ENCODE measurements around the gene MARK3.
A peak's percentile ranks its signal among the peaks of the same experiment; 100 is the strongest.

Gene MARK3

GRCh38 chr14:103393676-103394626, 8.7 kb downstream of the MARK3 start:
- Histone ChIP-seq H3K9me3 (no peaks in the 10 kb centered on the region), H3K27ac (peak overlapping the region; percentile 66), H3K4me1 (ENCODE audit: control insufficient read depth in 1 of 2, insufficient read depth in 1 of 2, low read depth in 1 of 2, low read length in 1 of 2) (peaks cover 69 to 73% of the 10 kb centered on the region in 2 experiments), H3K4me3 (ENCODE audit: low read depth in 1 of 2, low read length in 1 of 2) (peak overlapping the region in 1 of 2 experiments; percentile 30), H3K36me3 (no peaks in the 10 kb centered on the region), H3K27me3 (no peaks in the 10 kb centered on the region)
- peak; percentile 86 for TF ChIP-seq CTCF (IDR thresholded peaks at IDR 0.05)

GRCh38 chr14:103395244-103395643, 10.0 kb downstream of the MARK3 start:
- no peak for TF ChIP-seq CTCF (IDR thresholded peaks at IDR 0.05)
- Histone ChIP-seq H3K36me3 (no peaks in the 10 kb centered on the region), H3K27me3 (no peaks in the 10 kb centered on the region), H3K9me3 (no peaks in the 10 kb centered on the region), H3K4me3 (ENCODE audit: low read depth in 1 of 2, low read length in 1 of 2) (peak overlapping the region in 1 of 2 experiments; percentile 30), H3K27ac (peak overlapping the region; percentile 66), H3K4me1 (ENCODE audit: control insufficient read depth in 1 of 2, insufficient read depth in 1 of 2, low read depth in 1 of 2, low read length in 1 of 2) (peaks cover 81 to 86% of the 10 kb centered on the region in 2 experiments)

GRCh38 chr14:103396463-103396862, 11.2 kb downstream of the MARK3 start:
- H3K27me3 ChIP-seq: no peaks in the 10 kb centered on the region
- H3K27ac ChIP-seq: peak overlapping the region; percentile 66
- TF ChIP-seq CTCF (IDR thresholded peaks at IDR 0.05): no peak
- no peaks in the 10 kb centered on the region for H3K9me3 ChIP-seq
- H3K36me3 ChIP-seq: no peaks in the 10 kb centered on the region
- H3K4me1 ChIP-seq (ENCODE audit: control insufficient read depth in 1 of 2, insufficient read depth in 1 of 2, low read depth in 1 of 2, low read length in 1 of 2): peaks cover 83 to 86% of the 10 kb centered on the region in 2 experiments
- H3K4me3 ChIP-seq (ENCODE audit: low read depth in 1 of 2, low read length in 1 of 2): no peak overlapping the region

- Histone ChIP-seq H3K4me1 (ENCODE audit: control insufficient read depth in 1 of 2, insufficient read depth in 1 of 2, low read depth in 1 of 2, low read length in 1 of 2) (peaks cover 88 to 94% of the 10 kb centered on the region in 2 experiments), H3K36me3 (no peaks in the 10 kb centered on the region), H3K27me3 (no peaks in the 10 kb centered on the region), H3K9me3 (no peaks in the 10 kb centered on the region), H3K27ac (peak overlapping the region; percentile 89), H3K4me3 (ENCODE audit: low read depth in 1 of 2, low read length in 1 of 2) (peak overlapping the region in 1 of 2 experiments; percentile 4)
- no peak for TF ChIP-seq CTCF (IDR thresholded peaks at IDR 0.05)
These were observed 13.4 kb downstream of the MARK3 start for GRCh38 chr14:103398427-103399195.

- Histone ChIP-seq H3K27me3 (no peaks in the 10 kb centered on the region), H3K9me3 (no peaks in the 10 kb centered on the region), H3K36me3 (peaks cover 3% of the 10 kb centered on the region), H3K4me1 (ENCODE audit: control insufficient read depth in 1 of 2, insufficient read depth in 1 of 2, low read depth in 1 of 2, low read length in 1 of 2) (peaks cover 88 to 94% of the 10 kb centered on the region in 2 experiments), H3K4me3 (ENCODE audit: low read depth in 1 of 2, low read length in 1 of 2) (peak overlapping the region in 1 of 2 experiments; percentile 32), H3K27ac (peak overlapping the region; percentile 89)
- no peak for TF ChIP-seq CTCF (IDR thresholded peaks at IDR 0.05)
These were observed 15.3 kb downstream of the MARK3 start for GRCh38 chr14:103400537-103400936.

Measured in neutrophil (primary cell).